H7 (cell line): Measurements from ENCODE around the gene PINK1. TPM values are rescaled to one million over a fixed set of nuclear protein-coding genes. Genes with fewer than 3 reads are reported as not detected.
"Not testable (repeated sequence)": the region's sequence is repeated elsewhere in the genome, so short reads cannot be mapped to it uniquely, and the experiment has no call there.

Experiments
- DNase-seq: peaks from one replicate; pipeline ENCODE4 v3.0.0; 2012
- H3K27me3 ChIP-seq: 2 replicates; pipeline ENCODE4 v1.6.0; 2011; ENCODE audit warnings: mild to moderate bottlenecking, low read length; ENCODE audit not compliant: control insufficient read depth, insufficient read depth
- H3K36me3 ChIP-seq: replicated peaks from 2 replicates; pipeline ENCODE4 v1.5.1; 2011; ENCODE audit warnings: low read length; ENCODE audit not compliant: control insufficient read depth, insufficient read depth
- H3K4me3 ChIP-seq: 2 replicates; pipeline ENCODE4 v1.5.1; 2011; ENCODE audit warnings: low read depth, mild to moderate bottlenecking, control low read depth, low read length, moderate library complexity; ENCODE audit not compliant: insufficient read depth
- total RNA-seq: library from RNA; depleted of rRNA; stranded (reverse); fragments of >200 nt; shearing (Covaris generic); gene quantifications from 2 replicates; pipeline ENCODE4 v1.2.3, GENCODE V29; 2014

The PINK1 gene
- total RNA-seq, 1 experiment from 2014 or later = 161 TPM

- H3K4me3 ChIP-seq = no peak overlapping the region
- DNase-seq = no peak
These were observed 30.3 kb upstream of the PINK1 start for GRCh38 chr1:20602851-20603450.

GRCh38 chr1:20603504-20604464 is 29.5 kb upstream of the PINK1 start:
- H3K27me3 ChIP-seq = no peaks in the 10 kb centered on the region
- H3K36me3 ChIP-seq = no peaks in the 10 kb centered on the region
- no peak overlapping the region for H3K4me3 ChIP-seq
- no peak for DNase-seq

More at GRCh38 chr1:20602851-20603450, 30.3 kb upstream of the PINK1 start:
- Histone ChIP-seq H3K36me3 (no peaks in the 10 kb centered on the region), H3K27me3 (no peaks in the 10 kb centered on the region)

GRCh38 chr1:20604678-20605077 is 28.6 kb upstream of the PINK1 start:
- no peaks in the 10 kb centered on the region for H3K36me3 ChIP-seq
- no peak overlapping the region for H3K4me3 ChIP-seq
- H3K27me3 ChIP-seq = no peaks in the 10 kb centered on the region
- no peak for DNase-seq

GRCh38 chr1:20606801-20607570 is 26.3 kb upstream of the PINK1 start:
- not testable (repeated sequence) for H3K4me3 ChIP-seq, DNase-seq, H3K36me3 ChIP-seq, H3K27me3 ChIP-seq

- Histone ChIP-seq H3K36me3 (no peaks in the 10 kb centered on the region), H3K4me3 (no peak overlapping the region), H3K27me3 (no peaks in the 10 kb centered on the region)
- no peak for DNase-seq
These were observed 23.7 kb upstream of the PINK1 start for GRCh38 chr1:20609541-20609940.

GRCh38 chr1:20610970-20611369 is 22.3 kb upstream of the PINK1 start:
- Histone ChIP-seq H3K36me3 (no peaks in the 10 kb centered on the region), H3K4me3 (no peak overlapping the region), H3K27me3 (no peaks in the 10 kb centered on the region)
- no peak for DNase-seq

GRCh38 chr1:20611652-20612051 is 21.6 kb upstream of the PINK1 start:
- Histone ChIP-seq H3K4me3 (no peak overlapping the region), H3K27me3 (no peaks in the 10 kb centered on the region), H3K36me3 (no peaks in the 10 kb centered on the region)
- DNase-seq = no peak

- no peak overlapping the region for H3K4me3 ChIP-seq
- no peaks in the 10 kb centered on the region for H3K36me3 ChIP-seq
- H3K27me3 ChIP-seq = no peaks in the 10 kb centered on the region
- no peak for DNase-seq
These were observed 21.0 kb upstream of the PINK1 start for GRCh38 chr1:20612221-20612746.

GRCh38 chr1:20614131-20614579 is 19.1 kb upstream of the PINK1 start:
- no peak for DNase-seq
- no peak overlapping the region for H3K4me3 ChIP-seq

GRCh38 chr1:20615946-20616846 is 17.1 kb upstream of the PINK1 start:
- Histone ChIP-seq H3K27me3 (no peaks in the 10 kb centered on the region), H3K36me3 (no peaks in the 10 kb centered on the region), H3K4me3 (no peak overlapping the region)
- no peak for DNase-seq

More at GRCh38 chr1:20614131-20614579, 19.1 kb upstream of the PINK1 start:
- no peaks in the 10 kb centered on the region for H3K36me3 ChIP-seq
- no peaks in the 10 kb centered on the region for H3K27me3 ChIP-seq

GRCh38 chr1:20616847-20617487 is 16.3 kb upstream of the PINK1 start:
- DNase-seq = no peak
- Histone ChIP-seq H3K4me3 (no peak overlapping the region), H3K36me3 (no peaks in the 10 kb centered on the region), H3K27me3 (no peaks in the 10 kb centered on the region)

GRCh38 chr1:20618550-20618949 is 14.7 kb upstream of the PINK1 start:
- Histone ChIP-seq H3K27me3 (no peaks in the 10 kb centered on the region), H3K36me3 (no peaks in the 10 kb centered on the region), H3K4me3 (no peak overlapping the region)
- DNase-seq = no peak

- Histone ChIP-seq H3K4me3 (no peak overlapping the region), H3K36me3 (no peaks in the 10 kb centered on the region), H3K27me3 (no peaks in the 10 kb centered on the region)
- DNase-seq = no peak
These were observed 13.3 kb upstream of the PINK1 start for GRCh38 chr1:20619999-20620398.
